PC-3 (cell line): ENCODE measurements around the gene LFNG. TPM values are rescaled to one million over a fixed set of nuclear protein-coding genes. Genes with fewer than 3 reads are reported as not detected.

Experiments used
- ATAC-seq: fragments of 200-7000 bp; cut with Tn5 transposase; 2 replicates; pipeline ENCODE4 v1.9.1; 2020; ENCODE audit warnings: mild to moderate bottlenecking, moderate library complexity
- BruUV-seq: library from RNA; stranded (reverse); fragments of 400-500 nt; replicated peaks from 2 replicates; lab custom pipeline; 2021; lab: Mats Ljungman, UMichigan
- CTCF ChIA-PET: fragments of 300-600 bp; sonication (Branson Sonifier 250); formaldehyde crosslinking; loops from one replicate; lab custom pipeline; 2022; ENCODE audit warnings: antibody characterized with exemption; lab: Charles Lee
- POLR2A ChIA-PET: fragments of 300-600 bp; sonication (Branson Sonifier 250); formaldehyde crosslinking; loops from one replicate; lab custom pipeline; 2022; ENCODE audit warnings: antibody characterized with exemption; ENCODE audit not compliant: unreplicated experiment; lab: Charles Lee
- DNase-seq: peaks from one replicate; pipeline ENCODE4 v3.0.0-alpha.2; 2015
- H2AFZ ChIP-seq: fragments of 300-600 bp; sonication (generic); 2 replicates; pipeline ENCODE4 v1.6.0; 2016; ENCODE audit warnings: antibody characterized with exemption, low read length
- H3F3A ChIP-seq: fragments of 300-600 bp; sonication (generic); one replicate; pipeline ENCODE4 v1.6.0; 2017; ENCODE audit warnings: antibody characterized with exemption, low read length, control low read depth, mild to moderate bottlenecking; ENCODE audit not compliant: unreplicated experiment
- H3K27ac ChIP-seq: fragments of 300-600 bp; sonication (generic); 2 replicates; pipeline ENCODE4 v1.5.1; 2016; ENCODE audit warnings: mild to moderate bottlenecking, low read length
- H3K27me3 ChIP-seq: fragments of 300-600 bp; sonication (generic); 2 replicates; pipeline ENCODE4 v1.6.1; 2016; ENCODE audit warnings: low read length, mixed read lengths
- H3K36me3 ChIP-seq: fragments of 300-600 bp; sonication (generic); 2 replicates; pipeline ENCODE4 v1.6.1; 2016; ENCODE audit warnings: low read depth, mixed run types, low read length, mixed read lengths
- H3K4me1 ChIP-seq: fragments of 300-600 bp; sonication (generic); 2 replicates; pipeline ENCODE4 v1.5.1; 2016; ENCODE audit warnings: low read length; ENCODE audit not compliant: insufficient read depth
- H3K4me2 ChIP-seq: fragments of 300-600 bp; sonication (generic); 2 replicates; pipeline ENCODE4 v1.6.0; 2016; ENCODE audit warnings: low read length
- H3K4me3 ChIP-seq: fragments of 300-600 bp; sonication (generic); 2 replicates; pipeline ENCODE4 v1.5.1; 2016; ENCODE audit warnings: mild to moderate bottlenecking, low read length, mixed read lengths
- H3K79me2 ChIP-seq: fragments of 300-600 bp; sonication (generic); 2 replicates; pipeline ENCODE4 v1.6.1; 2017; ENCODE audit warnings: low read length, mixed read lengths
- H3K9ac ChIP-seq: fragments of 300-600 bp; sonication (generic); 2 replicates; pipeline ENCODE4 v1.6.0; 2016; ENCODE audit warnings: mild to moderate bottlenecking, low read length
- H3K9me2 ChIP-seq: fragments of 300-600 bp; sonication (generic); replicated peaks from 2 replicates; pipeline ENCODE4 v1.6.1; 2016; ENCODE audit warnings: mixed run types, low read length, mixed read lengths
- H3K9me3 ChIP-seq: fragments of 300-600 bp; sonication (generic); 2 replicates; pipeline ENCODE4 v1.6.1; 2016; ENCODE audit warnings: low read length, mixed read lengths
- H4K20me1 ChIP-seq: fragments of 300-600 bp; sonication (generic); 2 replicates; pipeline ENCODE4 v1.6.1; 2016; ENCODE audit warnings: low read length, mixed read lengths
- EZH2 ChIP-seq: fragments of 300-600 bp; sonication (generic); IDR thresholded peaks from one replicate; pipeline ENCODE4 v1.6.1; 2017; ENCODE audit warnings: antibody characterized with exemption, mild to moderate bottlenecking, low read length; ENCODE audit not compliant: unreplicated experiment
- EZH2phosphoT487 ChIP-seq: fragments of 300-600 bp; sonication (generic); IDR thresholded peaks from 2 replicates; pipeline ENCODE4 v1.6.1; 2018; ENCODE audit warnings: mild to moderate bottlenecking, antibody characterized with exemption, low read length, borderline replicate concordance
- intact Hi-C: fragments of 100-400 bp; cut with micrococcal nuclease; formaldehyde crosslinking; loops from 2 replicates; pipeline ENCODE4 v1.9.0; 2023
- total RNA-seq: library from RNA; depleted of rRNA; stranded (reverse); fragments of >200 nt; gene quantifications from 2 replicates; pipeline ENCODE4 v1.2.3, GENCODE V29; 2014
- TF ChIP-seq, protein P1 (sequence below): fragments of 300-600 bp; sonication (generic); conservative IDR thresholded peaks from 2 replicates; pipeline ENCODE4 v1.5.1; 2017; ENCODE audit warnings: antibody characterized with exemption, low read depth, mild to moderate bottlenecking, low read length

Gene LFNG
- total RNA-seq, 1 experiment from 2014 or later = 7.7 TPM

DNA sequence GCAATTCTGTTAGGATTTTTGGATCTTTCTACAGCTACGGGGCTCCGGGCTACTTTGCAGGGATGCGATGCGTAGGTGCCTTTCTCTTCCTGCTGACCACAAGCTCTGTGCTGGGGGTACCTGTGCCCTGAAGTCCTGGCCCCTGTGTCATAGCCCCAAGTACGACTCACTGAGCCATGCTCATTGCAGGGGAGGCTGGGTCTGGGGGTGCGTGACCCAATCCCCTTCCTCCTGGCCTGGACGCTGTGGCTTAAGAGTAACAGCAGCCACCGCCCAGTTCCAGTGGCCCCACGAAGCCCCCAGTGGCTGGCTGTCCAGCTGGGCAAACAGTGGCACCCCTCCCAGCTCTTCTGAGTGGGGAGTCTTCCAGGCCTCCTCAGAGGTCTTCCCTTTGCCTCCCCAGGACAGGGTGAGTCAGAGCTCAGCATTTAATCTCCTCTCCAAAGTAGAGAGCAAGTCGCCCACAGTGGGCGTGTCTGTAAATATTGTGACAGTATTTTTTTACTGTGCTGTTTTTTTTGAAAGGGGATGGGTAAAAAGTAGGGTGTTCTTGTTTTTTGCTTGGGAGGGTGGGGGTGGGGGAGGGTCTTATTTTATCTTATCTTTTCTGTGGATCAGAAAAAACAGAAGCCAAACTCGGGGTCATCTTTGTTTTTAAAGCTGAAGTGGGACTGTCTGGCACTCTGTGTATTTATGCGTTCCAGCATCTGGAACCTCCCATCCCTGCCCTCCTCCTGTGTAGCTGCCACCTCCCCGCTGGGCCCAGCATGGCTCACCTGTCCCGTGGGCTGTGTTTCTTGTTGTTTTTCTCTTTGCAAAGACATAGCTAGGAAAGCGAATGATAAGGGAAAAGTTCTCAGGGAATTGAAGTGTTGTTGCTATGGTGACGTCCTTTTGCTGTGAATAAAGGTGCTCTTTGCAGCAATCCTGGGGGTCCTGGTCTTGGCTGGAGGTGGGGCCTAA lies 8.2 kb downstream of the LFNG start:
- ChIA-PET POLR2A (no interaction called here), CTCF (no interaction called here)
- Histone ChIP-seq H3K4me1 (peaks cover 61% of the 10 kb centered on the region), H3F3A (peaks cover 8% of the 10 kb centered on the region), H3K79me2 (no peaks in the 10 kb centered on the region), H3K27me3 (no peaks in the 10 kb centered on the region), H2AFZ (no peak overlapping the region), H4K20me1 (no peaks in the 10 kb centered on the region), H3K9me2 (no peaks in the 10 kb centered on the region), H3K9ac (no peak overlapping the region), H3K36me3 (no peaks in the 10 kb centered on the region), H3K27ac (peak overlapping the region; percentile 26), H3K4me2 (peak overlapping the region; percentile 56), H3K9me3 (no peaks in the 10 kb centered on the region), H3K4me3 (no peak overlapping the region)
- BruUV-seq = no TSS peak
- TF ChIP-seq, protein P1, sequence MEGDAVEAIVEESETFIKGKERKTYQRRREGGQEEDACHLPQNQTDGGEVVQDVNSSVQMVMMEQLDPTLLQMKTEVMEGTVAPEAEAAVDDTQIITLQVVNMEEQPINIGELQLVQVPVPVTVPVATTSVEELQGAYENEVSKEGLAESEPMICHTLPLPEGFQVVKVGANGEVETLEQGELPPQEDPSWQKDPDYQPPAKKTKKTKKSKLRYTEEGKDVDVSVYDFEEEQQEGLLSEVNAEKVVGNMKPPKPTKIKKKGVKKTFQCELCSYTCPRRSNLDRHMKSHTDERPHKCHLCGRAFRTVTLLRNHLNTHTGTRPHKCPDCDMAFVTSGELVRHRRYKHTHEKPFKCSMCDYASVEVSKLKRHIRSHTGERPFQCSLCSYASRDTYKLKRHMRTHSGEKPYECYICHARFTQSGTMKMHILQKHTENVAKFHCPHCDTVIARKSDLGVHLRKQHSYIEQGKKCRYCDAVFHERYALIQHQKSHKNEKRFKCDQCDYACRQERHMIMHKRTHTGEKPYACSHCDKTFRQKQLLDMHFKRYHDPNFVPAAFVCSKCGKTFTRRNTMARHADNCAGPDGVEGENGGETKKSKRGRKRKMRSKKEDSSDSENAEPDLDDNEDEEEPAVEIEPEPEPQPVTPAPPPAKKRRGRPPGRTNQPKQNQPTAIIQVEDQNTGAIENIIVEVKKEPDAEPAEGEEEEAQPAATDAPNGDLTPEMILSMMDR = no peak
- no peak for TF ChIP-seq EZH2
- TF ChIP-seq EZH2phosphoT487 = no peak
- peak; percentile 29 for ATAC-seq
- DNase-seq = peak; percentile 82
- intact Hi-C loops = no loop called here

DNA sequence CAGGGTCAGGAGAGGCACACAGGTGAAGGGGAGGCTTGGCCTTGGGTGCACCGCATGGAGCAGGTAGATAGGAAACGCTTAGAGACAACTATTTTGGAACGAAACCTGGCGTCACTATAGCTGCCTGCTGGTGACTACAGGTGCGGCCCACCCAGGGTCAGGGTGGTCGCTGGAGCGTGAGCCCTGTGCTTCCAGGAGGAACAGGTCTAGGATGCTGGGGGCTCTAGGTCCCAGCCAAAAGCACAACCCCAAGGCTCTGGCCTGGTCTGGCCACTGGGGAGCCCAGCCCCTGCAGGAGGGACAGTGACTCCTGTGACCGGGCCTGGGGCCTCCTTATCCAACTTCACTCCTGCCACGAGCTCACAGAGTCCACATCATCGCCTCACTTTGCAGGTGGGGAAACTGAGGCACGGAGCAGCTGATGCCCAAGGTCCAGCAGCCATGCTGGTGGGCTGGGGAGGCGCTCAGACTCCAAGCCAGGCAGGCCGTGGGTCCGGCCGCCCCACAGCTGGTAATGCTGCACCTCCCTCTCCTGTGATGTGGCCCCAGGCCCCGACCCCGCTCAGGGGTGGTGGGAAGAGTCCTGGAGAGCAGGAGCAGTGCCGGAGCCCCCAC lies 9.0 kb downstream of the LFNG start:
- TF ChIP-seq EZH2phosphoT487 (no peak), EZH2 (no peak)
- TF ChIP-seq, protein P1 = no peak
- Histone ChIP-seq H4K20me1 (no peaks in the 10 kb centered on the region), H3K9me3 (no peaks in the 10 kb centered on the region), H3K9me2 (no peaks in the 10 kb centered on the region), H3K27me3 (no peaks in the 10 kb centered on the region), H3K79me2 (no peaks in the 10 kb centered on the region), H3K4me3 (no peak overlapping the region), H2AFZ (no peak overlapping the region), H3K36me3 (no peaks in the 10 kb centered on the region), H3F3A (peaks cover 8% of the 10 kb centered on the region), H3K4me1 (peaks cover 53% of the 10 kb centered on the region), H3K9ac (no peak overlapping the region), H3K27ac (peak overlapping the region; percentile 25; the same call in 1 of the 2 replicates), H3K4me2 (peak overlapping the region; percentile 56)
- ChIA-PET CTCF (no interaction called here), POLR2A (no interaction called here)
- no TSS peak for BruUV-seq
- ATAC-seq = no peak
- intact Hi-C loops = no loop called here
- no peak for DNase-seq
